ENCODE data around the gene C1orf174.
A peak's percentile ranks its signal among the peaks of the same experiment; 100 is the strongest.

C1orf174 gene

DNA sequence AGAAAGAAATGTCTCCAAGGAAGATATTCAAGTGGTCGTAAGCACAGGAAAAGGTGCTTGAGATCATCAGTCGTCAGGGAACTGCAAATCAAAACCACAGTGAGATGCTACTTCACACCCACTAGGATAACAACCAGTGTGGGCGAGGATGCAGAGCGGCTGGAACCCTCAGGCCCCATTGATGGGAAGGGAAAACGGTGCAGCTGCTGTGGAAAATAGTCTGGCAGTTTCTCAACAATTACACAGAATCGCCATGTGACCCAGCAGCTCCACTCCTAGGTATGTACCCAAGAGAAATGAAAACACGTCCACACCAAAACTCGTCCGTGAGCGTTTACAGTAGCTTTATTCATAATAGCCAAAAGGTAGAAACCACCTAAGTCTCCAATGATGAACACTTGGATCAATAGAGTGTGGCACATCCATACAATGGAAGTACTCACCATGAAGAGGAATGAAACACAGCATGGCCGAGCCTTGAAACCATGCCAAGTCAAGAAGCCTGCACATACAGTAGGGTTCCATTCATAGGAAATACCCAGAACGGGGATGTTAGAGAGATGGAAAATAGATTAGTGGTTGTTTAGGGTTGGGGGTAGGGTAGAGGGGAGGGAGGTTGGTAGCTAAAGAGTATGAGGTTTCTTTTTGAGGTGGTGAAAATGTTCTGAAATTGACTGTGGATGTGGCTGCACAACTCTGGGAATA lies 36.7 kb downstream of the C1orf174 start:
- no peak overlapping the region for H3K4me2 ChIP-seq (ENCODE audit: low read length)
- H2BK5ac ChIP-seq (ENCODE audit: low read depth, low read length, poor library complexity): no peak overlapping the region
- H4K91ac ChIP-seq (ENCODE audit: low read depth, low read length): no peak overlapping the region
- no peak overlapping the region for H4K8ac ChIP-seq (ENCODE audit: low read depth, low read length)
- H3K27me3 ChIP-seq (ENCODE audit: insufficient read depth, low read length): no peaks in the 10 kb centered on the region
- no peak overlapping the region for H3K14ac ChIP-seq (ENCODE audit: low read length)
- no peak overlapping the region for H4K12ac ChIP-seq (ENCODE audit: low read depth, low read length)
- H2BK12ac ChIP-seq (ENCODE audit: low read length): no peak overlapping the region
- no peak overlapping the region for H2AK5ac ChIP-seq (ENCODE audit: low read length)
- H3K4ac ChIP-seq (ENCODE audit: low read depth, low read length): no peak overlapping the region
- H3K9ac ChIP-seq (ENCODE audit: low read length): no peak overlapping the region
- H3K4me1 ChIP-seq (ENCODE audit: control insufficient read depth in 1 of 2, insufficient read depth in 2 of 2, low read length in 2 of 2): peaks cover under 1 to 3% of the 10 kb centered on the region in 2 experiments
- no peaks in the 10 kb centered on the region for H3K79me2 ChIP-seq (ENCODE audit: control insufficient read depth, insufficient read depth, low read length, poor library complexity)
- peaks cover 3% of the 10 kb centered on the region for H3K9me3 ChIP-seq (ENCODE audit: insufficient read depth, low read depth, low read length)
- H3K27ac ChIP-seq (ENCODE audit: low read depth, low read length): no peak overlapping the region
- no peak overlapping the region for H2AFZ ChIP-seq (ENCODE audit: insufficient read depth, low read length, poor library complexity)
- peaks cover 0 to under 1% of the 10 kb centered on the region in 2 experiments for H3K36me3 ChIP-seq (ENCODE audit: control insufficient read depth in 1 of 2, insufficient read depth in 2 of 2, low read length in 2 of 2)
- no peak overlapping the region for H3K4me3 ChIP-seq (ENCODE audit: low read depth, low read length)
- H3K18ac ChIP-seq (ENCODE audit: low read length): no peak overlapping the region
- no peaks in the 10 kb centered on the region for H3K79me1 ChIP-seq (ENCODE audit: low read length)
- DNase-seq: no peak
- H2BK120ac ChIP-seq (ENCODE audit: insufficient read depth, low read length, poor library complexity): no peak overlapping the region
- no peak overlapping the region for H3K23ac ChIP-seq (ENCODE audit: low read length)
- WGBS (ENCODE audit: extremely low coverage, insufficient coverage, insufficient read length): no CpG with 5 or more reads among the region's 12 CpGs

DNA sequence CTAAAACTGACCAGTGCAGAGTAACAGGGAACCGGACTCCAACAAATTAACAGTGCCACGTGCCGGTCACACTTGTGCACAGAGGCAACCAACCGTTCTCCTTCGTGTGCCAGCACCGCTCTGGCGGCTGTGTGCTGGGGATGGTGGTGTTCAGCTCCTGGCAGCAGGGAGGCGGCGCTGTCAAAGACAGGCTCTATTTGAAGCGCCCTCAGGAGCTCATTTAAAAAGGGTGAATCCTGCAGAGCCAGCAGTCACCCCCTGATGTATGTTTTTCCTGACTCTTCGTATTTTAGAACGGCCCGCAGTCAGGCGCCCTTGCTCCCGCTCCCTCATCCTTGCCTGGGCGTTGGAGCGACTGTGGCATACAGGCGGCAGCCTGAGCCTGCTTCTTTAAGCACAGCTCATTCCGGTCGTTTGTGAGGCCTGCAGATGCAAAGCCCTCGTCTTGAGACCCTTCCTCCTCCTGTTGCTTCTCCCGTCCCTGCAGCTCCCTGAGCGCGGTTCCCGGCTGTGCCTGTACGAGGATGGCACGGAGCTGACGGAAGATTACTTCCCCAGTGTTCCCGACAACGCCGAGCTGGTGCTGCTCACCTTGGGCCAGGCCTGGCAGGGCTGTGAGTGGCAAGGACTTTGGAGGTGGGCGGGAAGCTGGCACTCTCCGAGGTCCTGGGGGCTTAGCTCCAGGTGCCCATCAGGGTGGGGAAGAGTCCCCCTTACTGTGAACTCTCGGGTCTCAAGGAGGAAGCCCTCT lies 41.7 kb downstream of the C1orf174 start:
- H3K4me3 ChIP-seq (ENCODE audit: low read depth, low read length): no peak overlapping the region
- H3K79me2 ChIP-seq (ENCODE audit: control insufficient read depth, insufficient read depth, low read length, poor library complexity): peaks cover 9% of the 10 kb centered on the region
- no peak overlapping the region for H3K27ac ChIP-seq (ENCODE audit: low read depth, low read length)
- H3K4ac ChIP-seq (ENCODE audit: low read depth, low read length): no peak overlapping the region
- no peak overlapping the region for H3K14ac ChIP-seq (ENCODE audit: low read length)
- H3K9ac ChIP-seq (ENCODE audit: low read length): no peak overlapping the region
- no peak overlapping the region for H3K23ac ChIP-seq (ENCODE audit: low read length)
- no peak overlapping the region for H4K91ac ChIP-seq (ENCODE audit: low read depth, low read length)
- no peak overlapping the region for H2AK5ac ChIP-seq (ENCODE audit: low read length)
- WGBS (ENCODE audit: extremely low coverage, insufficient coverage, insufficient read length): no CpG with 5 or more reads among the region's 34 CpGs
- peak overlapping the region; percentile 99 for H3K4me2 ChIP-seq (ENCODE audit: low read length)
- H3K36me3 ChIP-seq (ENCODE audit: control insufficient read depth in 1 of 2, insufficient read depth in 2 of 2, low read length in 2 of 2): no peaks in the 10 kb centered on the region
- H4K8ac ChIP-seq (ENCODE audit: low read depth, low read length): peak overlapping the region; percentile 52
- H4K12ac ChIP-seq (ENCODE audit: low read depth, low read length): peak overlapping the region; percentile 15
- H3K18ac ChIP-seq (ENCODE audit: low read length): peak overlapping the region; percentile 43
- H3K9me3 ChIP-seq (ENCODE audit: insufficient read depth, low read depth, low read length): no peaks in the 10 kb centered on the region
- peaks cover 7 to 14% of the 10 kb centered on the region in 2 experiments for H3K4me1 ChIP-seq (ENCODE audit: control insufficient read depth in 1 of 2, insufficient read depth in 2 of 2, low read length in 2 of 2)
- H2BK5ac ChIP-seq (ENCODE audit: low read depth, low read length, poor library complexity): no peak overlapping the region
- no peaks in the 10 kb centered on the region for H3K27me3 ChIP-seq (ENCODE audit: insufficient read depth, low read length)
- peaks cover 7% of the 10 kb centered on the region for H3K79me1 ChIP-seq (ENCODE audit: low read length)
- peak overlapping the region; percentile 87 for H2AFZ ChIP-seq (ENCODE audit: insufficient read depth, low read length, poor library complexity)
- peak in 1 of 2 donors; percentile 23 for DNase-seq
- no peak overlapping the region for H2BK120ac ChIP-seq (ENCODE audit: insufficient read depth, low read length, poor library complexity)
- H2BK12ac ChIP-seq (ENCODE audit: low read length): no peak overlapping the region

DNA sequence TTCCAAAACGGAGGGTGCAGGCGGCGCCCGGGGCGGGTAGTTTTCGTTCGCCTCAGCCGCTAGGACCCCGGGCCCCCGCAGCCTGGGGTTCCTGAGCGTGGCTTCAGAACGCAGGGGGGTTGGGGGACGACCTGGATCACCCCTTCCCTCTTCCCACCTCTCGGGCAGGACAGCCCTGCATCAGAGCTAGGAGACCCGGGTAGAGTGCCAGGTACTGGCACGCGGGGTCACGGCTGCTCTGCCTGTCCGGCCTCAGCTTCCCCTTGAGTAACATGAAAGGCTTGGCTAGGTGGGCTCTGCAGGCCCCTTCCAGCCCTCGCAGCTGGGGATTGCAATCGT lies 42.3 kb downstream of the C1orf174 start:
- no CpG with 5 or more reads among the region's 21 CpGs for WGBS (ENCODE audit: extremely low coverage, insufficient coverage, insufficient read length)
- DNase-seq: no peak
- Histone ChIP-seq H2AK5ac (ENCODE audit: low read length) (no peak overlapping the region), H4K91ac (ENCODE audit: low read depth, low read length) (peak overlapping the region; percentile 45), H3K4me2 (ENCODE audit: low read length) (peak overlapping the region; percentile 99), H3K27ac (ENCODE audit: low read depth, low read length) (no peak overlapping the region), H3K4me3 (ENCODE audit: low read depth, low read length) (peak overlapping the region; percentile 99), H3K79me2 (ENCODE audit: control insufficient read depth, insufficient read depth, low read length, poor library complexity) (peaks cover 9% of the 10 kb centered on the region), H3K79me1 (ENCODE audit: low read length) (peaks cover 7% of the 10 kb centered on the region), H3K9ac (ENCODE audit: low read length) (peak overlapping the region; percentile 81), H3K27me3 (ENCODE audit: insufficient read depth, low read length) (no peaks in the 10 kb centered on the region), H4K8ac (ENCODE audit: low read depth, low read length) (peak overlapping the region; percentile 83), H3K9me3 (ENCODE audit: insufficient read depth, low read depth, low read length) (no peaks in the 10 kb centered on the region), H2BK12ac (ENCODE audit: low read length) (no peak overlapping the region), H4K12ac (ENCODE audit: low read depth, low read length) (peak overlapping the region; percentile 61), H3K4ac (ENCODE audit: low read depth, low read length) (peak overlapping the region; percentile 33), H3K36me3 (ENCODE audit: control insufficient read depth in 1 of 2, insufficient read depth in 2 of 2, low read length in 2 of 2) (no peaks in the 10 kb centered on the region), H2BK5ac (ENCODE audit: low read depth, low read length, poor library complexity) (no peak overlapping the region), H3K14ac (ENCODE audit: low read length) (peak overlapping the region; percentile 77), H2AFZ (ENCODE audit: insufficient read depth, low read length, poor library complexity) (peak overlapping the region; percentile 87), H3K23ac (ENCODE audit: low read length) (no peak overlapping the region), H3K4me1 (ENCODE audit: control insufficient read depth in 1 of 2, insufficient read depth in 2 of 2, low read length in 2 of 2) (peaks cover 7 to 14% of the 10 kb centered on the region in 2 experiments), H3K18ac (ENCODE audit: low read length) (peak overlapping the region; percentile 41), H2BK120ac (ENCODE audit: insufficient read depth, low read length, poor library complexity) (no peak overlapping the region)

DNA sequence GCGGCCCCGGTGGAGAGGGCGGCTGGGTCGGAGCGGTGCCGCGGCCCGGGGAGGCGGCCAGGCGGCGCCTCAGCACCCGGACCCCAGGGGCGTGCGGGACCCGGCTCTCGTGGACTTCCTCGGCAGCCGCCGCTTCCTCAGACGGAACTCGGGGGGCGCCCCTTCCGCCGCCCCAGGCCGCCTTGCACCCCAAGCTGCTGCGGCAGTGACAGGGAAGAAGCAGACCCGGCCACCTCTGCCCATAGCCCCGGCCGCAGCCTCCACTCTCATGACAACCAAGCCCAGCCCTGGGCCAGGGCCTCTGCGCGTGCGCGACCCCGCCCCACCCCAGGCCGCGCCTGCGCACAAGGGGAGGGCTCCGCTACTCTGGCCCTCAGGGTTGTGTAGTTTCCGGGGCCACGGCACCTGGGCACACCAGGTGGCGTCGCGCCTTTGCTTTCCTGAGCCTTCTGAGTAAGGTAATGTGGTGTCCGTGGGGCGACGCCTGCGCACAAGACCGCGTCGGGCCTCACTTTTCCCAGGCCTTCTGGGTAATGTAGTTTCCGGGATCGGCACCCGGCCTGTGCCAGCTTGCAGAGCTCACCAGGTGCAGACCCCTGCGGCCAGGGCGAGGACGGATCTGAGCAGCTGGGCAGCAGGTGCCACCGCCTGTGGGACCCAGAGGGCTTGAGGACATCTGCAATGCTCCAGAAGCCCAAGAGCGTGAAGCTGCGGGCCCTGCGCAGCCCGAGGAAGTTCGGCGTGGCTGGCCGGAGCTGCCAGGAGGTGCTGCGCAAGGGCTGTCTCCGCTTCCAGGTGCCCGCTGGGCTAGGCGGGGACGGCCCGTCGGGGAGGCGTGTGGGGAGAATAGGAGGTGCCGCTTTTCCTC lies 42.9 kb downstream of the C1orf174 start, which contains the start of the genes CEP104 and DFFB:
Gene CEP104, minus strand, starts transcription at position 289 of the 868 bp plus-strand sequence. CDS start 4,804 bp downstream, outside the sequence.
Gene DFFB, plus strand, starts transcription at position 554 of the 868 bp plus-strand sequence. Its CDS starts 128 bp downstream, at position 682.
- peak; percentile 99 for DNase-seq
- Histone ChIP-seq H4K91ac (ENCODE audit: low read depth, low read length) (peak within 1 kb of the TSS; percentile 45), H3K79me2 (ENCODE audit: control insufficient read depth, insufficient read depth, low read length, poor library complexity) (peaks cover 9% of the 10 kb centered on the region), H2AFZ (ENCODE audit: insufficient read depth, low read length, poor library complexity) (peak within 1 kb of the TSS; percentile 87), H3K79me1 (ENCODE audit: low read length) (peaks cover 7% of the 10 kb centered on the region), H2BK5ac (ENCODE audit: low read depth, low read length, poor library complexity) (no peak within 1 kb of the TSS), H2AK5ac (ENCODE audit: low read length) (no peak within 1 kb of the TSS), H4K12ac (ENCODE audit: low read depth, low read length) (peak within 1 kb of the TSS; percentile 68), H3K23ac (ENCODE audit: low read length) (no peak within 1 kb of the TSS), H3K36me3 (ENCODE audit: control insufficient read depth in 1 of 2, insufficient read depth in 2 of 2, low read length in 2 of 2) (peaks cover 0 to under 1% of the 10 kb centered on the region in 2 experiments), H3K4me1 (ENCODE audit: control insufficient read depth in 1 of 2, insufficient read depth in 2 of 2, low read length in 2 of 2) (peaks cover 7 to 14% of the 10 kb centered on the region in 2 experiments), H3K4me2 (ENCODE audit: low read length) (peak within 1 kb of the TSS; percentile 99), H3K27ac (ENCODE audit: low read depth, low read length) (no peak within 1 kb of the TSS), H2BK120ac (ENCODE audit: insufficient read depth, low read length, poor library complexity) (no peak within 1 kb of the TSS), H3K9ac (ENCODE audit: low read length) (peak within 1 kb of the TSS; percentile 90), H3K9me3 (ENCODE audit: insufficient read depth, low read depth, low read length) (no peaks in the 10 kb centered on the region), H3K18ac (ENCODE audit: low read length) (peak within 1 kb of the TSS; percentile 63), H2BK12ac (ENCODE audit: low read length) (no peak within 1 kb of the TSS), H3K14ac (ENCODE audit: low read length) (peak within 1 kb of the TSS; percentile 77), H3K4ac (ENCODE audit: low read depth, low read length) (peak within 1 kb of the TSS; percentile 33), H3K4me3 (ENCODE audit: low read depth, low read length) (peak within 1 kb of the TSS; percentile 99), H3K27me3 (ENCODE audit: insufficient read depth, low read length) (no peaks in the 10 kb centered on the region), H4K8ac (ENCODE audit: low read depth, low read length) (peak within 1 kb of the TSS; percentile 83)
- WGBS (ENCODE audit: extremely low coverage, insufficient coverage, insufficient read length): no CpG with 5 or more reads among the region's 73 CpGs
